Cardiac septum (tissue), 1 donor: ENCODE results near the gene RPAP3. TPM values are rescaled to one million over a fixed set of nuclear protein-coding genes. Genes with fewer than 3 reads are reported as not detected.

ENCODE experiments used
- DNase-seq: peaks from one replicate; pipeline ENCODE4 v3.0.0-alpha.2; 2020; ENCODE audit warnings: low spot score
- intact Hi-C: fragments of 100-400 bp; cut with DNase I; formaldehyde crosslinking; loops from one replicate; pipeline ENCODE4 v1.14.0; 2022
- total RNA-seq: library from RNA; stranded (reverse); fragmentation: NEBNext Ultra II Directional; extraction: Animal tissue kit (Norgen Biotek cat#: 25700); gene quantifications from one replicate; pipeline ENCODE4 v1.2.1, GENCODE V29; 2021
- donor health status: DM: no; HTN: no; CAD: no.

The RPAP3 gene
- total RNA-seq, 1 donor from 2014 or later = 21.0 TPM

DNA sequence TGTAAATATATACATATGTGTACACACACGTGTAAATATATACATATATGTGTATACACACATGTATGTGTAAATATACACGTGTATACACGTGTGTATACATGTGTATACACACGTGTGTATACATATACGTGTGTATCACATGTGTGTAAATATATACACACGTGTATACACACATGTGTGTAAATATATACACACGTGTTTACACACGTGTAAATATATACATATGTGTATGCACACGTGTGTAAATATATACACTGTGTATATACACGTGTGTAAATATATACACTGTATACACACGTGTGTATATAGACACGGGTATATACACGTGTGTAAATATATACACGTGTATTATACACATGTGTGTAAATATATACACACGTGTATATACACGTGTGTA lies 71.7 kb downstream of the RPAP3 start:
- intact Hi-C loops = no loop called here
- no peak for DNase-seq

DNA sequence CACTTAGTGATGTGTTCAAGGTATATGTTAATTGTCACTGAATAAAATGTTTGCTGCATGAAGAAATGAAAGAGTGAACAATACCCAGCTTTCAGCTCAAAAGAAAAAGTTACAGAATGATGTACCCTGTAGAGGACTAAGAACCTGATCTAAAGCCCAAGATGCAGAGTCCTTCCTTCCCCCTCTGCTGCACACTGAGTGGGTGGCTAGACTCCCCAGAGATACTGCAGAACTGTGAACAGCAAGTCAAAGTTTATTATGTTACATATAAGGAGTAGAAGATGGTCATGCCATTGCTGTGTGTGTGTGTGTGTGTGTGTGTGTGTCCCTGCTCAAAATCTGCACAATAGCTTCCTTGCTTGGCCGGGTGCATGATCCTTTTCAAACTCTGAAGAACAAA lies 83.9 kb downstream of the RPAP3 start:
- intact Hi-C loops = no loop called here
- DNase-seq = no peak

DNA sequence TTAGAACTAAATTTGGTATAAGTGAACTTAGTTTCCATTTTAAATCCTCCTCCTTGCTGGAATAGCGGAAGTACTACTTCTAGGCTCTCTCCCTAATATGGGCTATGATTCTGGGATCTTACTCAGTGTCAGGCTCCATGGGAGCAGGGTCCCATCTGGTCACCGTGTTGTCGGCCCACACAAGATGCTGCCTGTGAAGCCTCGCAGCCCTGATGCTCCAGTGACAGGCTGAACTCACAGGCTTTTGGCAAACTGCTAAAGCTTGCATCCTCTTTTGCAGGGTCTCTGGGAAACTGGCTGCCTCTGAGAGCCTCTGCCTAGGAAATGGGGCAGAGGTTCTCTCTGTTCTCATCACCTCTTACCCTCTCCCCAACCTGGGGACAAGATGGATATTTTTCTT lies 88.4 kb downstream of the RPAP3 start:
- DNase-seq = no peak
- intact Hi-C loops = no loop called here

DNA sequence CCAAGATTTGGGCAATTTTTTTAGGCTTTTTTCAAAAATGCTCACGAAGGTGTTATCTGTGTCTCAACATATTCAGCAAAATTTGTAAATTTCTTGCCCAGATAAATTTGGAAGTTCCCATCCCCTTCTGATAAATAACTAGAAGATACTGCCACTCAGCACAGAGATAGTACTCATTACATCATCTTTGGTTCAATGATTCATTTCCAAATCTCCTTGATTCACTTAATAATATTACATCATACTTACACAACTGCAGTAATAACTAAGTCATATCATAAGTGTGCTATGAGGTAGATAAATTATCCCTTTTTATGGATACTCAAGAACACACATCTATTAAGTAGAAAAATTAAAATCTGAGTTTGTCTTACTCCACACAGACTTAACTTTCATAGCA lies 89.4 kb downstream of the RPAP3 start:
- DNase-seq = no peak
- intact Hi-C loops = no loop called here

DNA sequence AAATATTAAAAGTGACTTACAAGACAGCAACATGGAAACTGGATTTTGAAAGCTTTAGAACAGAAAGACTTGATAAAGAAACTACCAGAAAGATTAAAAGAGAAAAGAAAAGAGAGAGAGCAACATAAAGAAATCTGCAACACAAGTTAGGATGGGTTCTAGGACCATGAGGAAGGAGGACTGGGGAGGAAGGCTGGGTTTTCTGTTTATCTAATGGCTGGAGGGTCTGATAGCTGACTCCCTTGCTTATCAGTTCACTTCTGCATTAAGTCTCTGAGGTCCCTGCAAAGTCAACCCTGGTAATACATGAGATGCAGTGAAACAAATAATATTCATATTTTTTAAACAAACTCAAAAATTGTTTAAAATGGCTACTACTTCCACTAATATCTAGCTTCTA lies 90.1 kb downstream of the RPAP3 start:
- intact Hi-C loops = no loop called here
- no peak for DNase-seq

DNA sequence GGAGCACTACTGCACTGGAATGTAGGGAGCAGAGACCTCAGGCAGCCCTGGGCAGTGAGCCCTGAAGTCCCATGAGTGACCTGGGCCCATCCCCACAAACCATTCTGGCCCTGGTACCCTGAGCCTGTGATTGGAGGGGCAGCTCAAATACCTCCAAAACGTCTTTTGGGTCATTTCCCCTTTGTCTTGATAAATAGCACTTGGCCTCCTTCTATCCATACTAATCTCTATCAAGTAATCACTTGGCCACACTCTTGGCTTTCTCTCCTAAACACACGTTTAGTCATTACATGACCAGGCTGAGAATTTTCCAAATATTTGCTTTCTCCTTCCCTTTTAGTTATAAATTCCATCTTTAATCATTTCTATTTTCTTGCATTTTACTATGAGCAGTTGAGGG lies 91.3 kb downstream of the RPAP3 start:
- no peak for DNase-seq
- intact Hi-C loops = no loop called here

DNA sequence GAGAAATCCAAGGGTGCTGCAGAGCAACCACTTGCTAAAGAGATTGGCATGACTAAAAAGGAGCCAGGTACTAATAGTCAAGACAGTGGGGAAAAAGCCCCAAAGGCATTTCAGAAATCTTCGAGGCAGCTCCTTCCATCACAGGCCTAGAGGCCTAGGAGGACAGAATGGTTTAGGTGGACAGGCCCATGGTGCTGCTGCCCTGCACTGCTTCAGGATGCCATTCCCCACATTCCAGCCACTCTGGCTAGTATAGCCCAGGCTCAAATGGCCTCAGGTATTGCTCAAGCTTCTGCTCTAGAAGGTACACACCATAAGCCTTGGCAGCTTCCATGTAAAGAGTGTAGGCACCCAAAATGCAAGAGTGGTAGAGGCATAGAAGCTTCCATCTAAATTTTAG lies 92.9 kb downstream of the RPAP3 start:
- intact Hi-C loops = no loop called here
- DNase-seq = no peak

DNA sequence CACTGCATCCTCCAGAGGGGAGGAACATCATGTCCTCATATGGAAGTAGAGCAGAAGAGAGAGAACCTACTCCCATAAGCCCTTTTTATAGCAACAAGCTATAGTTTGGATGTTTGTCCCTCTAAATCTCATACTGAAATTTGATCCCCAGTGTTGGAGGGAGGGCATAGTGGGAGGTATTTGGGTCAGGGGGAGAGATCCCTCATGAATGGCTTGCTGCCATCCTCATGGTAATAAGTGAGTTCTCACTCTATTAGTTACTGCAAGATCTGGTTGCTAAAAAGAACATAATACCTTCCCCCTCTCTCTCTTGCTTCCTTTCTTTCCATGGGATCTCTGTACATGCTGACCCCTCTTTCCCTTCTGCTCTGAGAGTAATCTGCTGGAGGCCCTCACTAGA lies 93.9 kb downstream of the RPAP3 start:
- no peak for DNase-seq
- intact Hi-C loops = no loop called here

Other genes starting within 250 kb of the RPAP3 start
- 0.24 TPM for gene ENDOU, start 19.5 kb upstream of the RPAP3 start, total RNA-seq
- 26.3 TPM for gene RAPGEF3, start 52.9 kb upstream of the RPAP3 start, total RNA-seq
- 20.7 TPM for gene SLC48A1, start 67.2 kb upstream of the RPAP3 start, total RNA-seq
- gene HDAC7, start 113.9 kb upstream of the RPAP3 start, total RNA-seq = 62.7 TPM
- gene VDR, start 199.0 kb upstream of the RPAP3 start, total RNA-seq = 1.3 TPM